Measurements from ENCODE around the gene LEMD2.
A peak's percentile ranks its signal among the peaks of the same experiment; 100 is the strongest.

Gene LEMD2

GRCh38 chr6:33819021-33819420 is 30.1 kb upstream of the LEMD2 start:
- DNase-seq, result no peak

- no peak for DNase-seq
Measured at GRCh38 chr6:33818293-33818692, 29.4 kb upstream of the LEMD2 start.

GRCh38 chr6:33817489-33817888 is 28.6 kb upstream of the LEMD2 start:
- no peak for DNase-seq

- DNase-seq, result no peak
Measured at GRCh38 chr6:33816911-33817310, 28.0 kb upstream of the LEMD2 start.

GRCh38 chr6:33815854-33816253 is 26.9 kb upstream of the LEMD2 start:
- no peak for DNase-seq

GRCh38 chr6:33813990-33814985 is 25.4 kb upstream of the LEMD2 start:
- DNase-seq, result no peak

GRCh38 chr6:33813246-33813904 is 24.4 kb upstream of the LEMD2 start:
- DNase-seq, result no peak

- peak in 1 of 2 experiments; percentile 37 for DNase-seq
Measured at GRCh38 chr6:33812669-33813068, 23.7 kb upstream of the LEMD2 start.

GRCh38 chr6:33809594-33809993 is 20.7 kb upstream of the LEMD2 start:
- DNase-seq, result no peak

GRCh38 chr6:33808641-33809180 is 19.8 kb upstream of the LEMD2 start:
- DNase-seq, result no peak

- no peak for DNase-seq
Measured at GRCh38 chr6:33807606-33808005, 18.7 kb upstream of the LEMD2 start.

- no peak for DNase-seq
Measured at GRCh38 chr6:33806841-33807240, 17.9 kb upstream of the LEMD2 start.

GRCh38 chr6:33803571-33804053 is 14.7 kb upstream of the LEMD2 start, which contains the start of gene MLN:
TSS of gene MLN (minus strand) at chr6:33804003. CDS start at chr6:33801163, 2,840 bp downstream.
- DNase-seq, result no peak

GRCh38 chr6:33802186-33802958 is 13.4 kb upstream of the LEMD2 start:
- DNase-seq, result no peak

GRCh38 chr6:33801611-33802010 is 12.7 kb upstream of the LEMD2 start:
- no peak for DNase-seq

- DNase-seq, result no peak
Measured at GRCh38 chr6:33800248-33800969, 11.5 kb upstream of the LEMD2 start.

GRCh38 chr6:33799454-33800113 is 10.7 kb upstream of the LEMD2 start:
- no peak for DNase-seq

- DNase-seq, result no peak
Measured at GRCh38 chr6:33798343-33798848, 9.5 kb upstream of the LEMD2 start.

- DNase-seq, result no peak
Measured at GRCh38 chr6:33797626-33798342, 8.9 kb upstream of the LEMD2 start.

- no peak for DNase-seq
Measured at GRCh38 chr6:33794910-33795623, 6.1 kb upstream of the LEMD2 start.

All from stimulated activated CD4-positive, alpha-beta T cell treated with anti-CD3 and anti-CD28 coated beads, Interleukin-4, amount 100 ng/mL, for 4 hours (primary cell).